Measurements from ENCODE around the gene SNAPC2.
"Not testable (repeated sequence)": the region's sequence is repeated elsewhere in the genome, so short reads cannot be mapped to it uniquely, and the experiment has no call there.

SNAPC2 gene

DNA sequence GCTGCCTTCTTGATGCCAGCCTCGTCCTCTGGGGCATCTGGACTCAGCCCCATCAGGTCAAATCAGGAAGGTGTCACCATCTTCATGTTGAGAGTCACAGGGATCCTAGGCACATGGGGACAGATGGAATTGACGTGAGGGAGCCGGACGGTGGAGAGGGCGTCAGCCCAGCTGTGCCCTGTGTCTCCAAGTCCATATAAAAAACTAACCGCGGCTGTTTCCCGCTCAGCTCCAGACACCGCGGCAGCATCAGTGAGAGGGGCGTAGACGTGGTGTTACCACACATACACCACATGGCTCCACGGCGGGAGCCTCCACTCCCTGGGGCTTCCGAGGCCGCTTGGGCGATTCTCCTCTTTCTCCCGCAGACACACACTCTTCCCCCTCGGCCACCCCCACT is 40.3 kb upstream of the SNAPC2 start:
- Histone ChIP-seq H3K36me3 (ENCODE audit: control insufficient read depth, insufficient read depth, low read length) (no peaks in the 10 kb centered on the region), H3K9ac (ENCODE audit: low read length) (no peak overlapping the region), H3K27me3 (ENCODE audit: control insufficient read depth, insufficient read depth, low read length) (peaks cover 6% of the 10 kb centered on the region), H3K4me1 (ENCODE audit: control insufficient read depth, insufficient read depth, low read length) (peaks cover under 1% of the 10 kb centered on the region), H3K9me3 (ENCODE audit: control insufficient read depth, low read length) (no peaks in the 10 kb centered on the region), H3K4me3 (ENCODE audit: low read length) (no peak overlapping the region)

DNA sequence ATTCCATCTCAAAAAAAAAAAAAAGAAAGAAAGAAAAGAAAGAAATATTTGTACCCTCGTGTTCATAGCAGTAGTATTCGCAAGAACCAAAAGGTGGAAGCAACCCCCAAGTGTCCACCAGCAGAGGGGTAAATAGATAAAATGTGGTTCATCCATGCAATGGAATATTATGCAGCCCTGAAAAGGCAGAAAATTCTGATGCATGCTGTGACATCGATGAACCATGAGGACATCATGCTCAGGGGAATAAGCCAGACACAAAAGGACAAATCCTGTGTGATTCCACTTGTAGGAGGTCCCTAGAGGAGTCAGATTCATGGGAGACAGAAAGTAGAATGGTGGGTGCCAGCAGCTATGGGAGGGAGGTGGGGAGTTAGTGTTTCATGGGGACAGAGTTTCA is 38.2 kb upstream of the SNAPC2 start:
- Histone ChIP-seq H3K4me3 (ENCODE audit: low read length) (no peak overlapping the region), H3K9me3 (ENCODE audit: control insufficient read depth, low read length) (no peaks in the 10 kb centered on the region), H3K9ac (ENCODE audit: low read length) (no peak overlapping the region), H3K4me1 (ENCODE audit: control insufficient read depth, insufficient read depth, low read length) (no peaks in the 10 kb centered on the region), H3K27me3 (ENCODE audit: control insufficient read depth, insufficient read depth, low read length) (no peaks in the 10 kb centered on the region), H3K36me3 (ENCODE audit: control insufficient read depth, insufficient read depth, low read length) (no peaks in the 10 kb centered on the region)

DNA sequence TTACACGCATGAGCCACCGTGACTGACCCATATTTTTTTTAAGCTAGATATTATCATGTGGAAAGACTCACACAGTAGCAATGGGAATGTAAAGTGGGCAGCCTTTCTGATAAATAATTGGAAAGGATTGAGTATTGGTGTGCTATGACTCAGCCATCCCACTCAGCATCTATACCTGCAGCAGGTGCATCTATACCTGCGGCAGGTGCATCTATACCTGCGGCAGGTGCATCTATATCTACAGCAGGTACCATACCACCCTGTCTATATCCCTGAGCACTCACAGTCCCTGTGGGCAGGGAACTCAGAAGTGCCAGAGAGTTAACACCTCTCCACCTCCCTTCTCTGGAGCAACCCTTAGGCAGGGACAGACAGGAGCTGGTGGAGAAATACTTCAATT is 37.0 kb upstream of the SNAPC2 start:
- Histone ChIP-seq H3K9ac (ENCODE audit: low read length) (no peak overlapping the region), H3K36me3 (ENCODE audit: control insufficient read depth, insufficient read depth, low read length) (no peaks in the 10 kb centered on the region), H3K9me3 (ENCODE audit: control insufficient read depth, low read length) (no peaks in the 10 kb centered on the region), H3K4me1 (ENCODE audit: control insufficient read depth, insufficient read depth, low read length) (peaks cover 3% of the 10 kb centered on the region), H3K27me3 (ENCODE audit: control insufficient read depth, insufficient read depth, low read length) (no peaks in the 10 kb centered on the region), H3K4me3 (ENCODE audit: low read length) (no peak overlapping the region)

DNA sequence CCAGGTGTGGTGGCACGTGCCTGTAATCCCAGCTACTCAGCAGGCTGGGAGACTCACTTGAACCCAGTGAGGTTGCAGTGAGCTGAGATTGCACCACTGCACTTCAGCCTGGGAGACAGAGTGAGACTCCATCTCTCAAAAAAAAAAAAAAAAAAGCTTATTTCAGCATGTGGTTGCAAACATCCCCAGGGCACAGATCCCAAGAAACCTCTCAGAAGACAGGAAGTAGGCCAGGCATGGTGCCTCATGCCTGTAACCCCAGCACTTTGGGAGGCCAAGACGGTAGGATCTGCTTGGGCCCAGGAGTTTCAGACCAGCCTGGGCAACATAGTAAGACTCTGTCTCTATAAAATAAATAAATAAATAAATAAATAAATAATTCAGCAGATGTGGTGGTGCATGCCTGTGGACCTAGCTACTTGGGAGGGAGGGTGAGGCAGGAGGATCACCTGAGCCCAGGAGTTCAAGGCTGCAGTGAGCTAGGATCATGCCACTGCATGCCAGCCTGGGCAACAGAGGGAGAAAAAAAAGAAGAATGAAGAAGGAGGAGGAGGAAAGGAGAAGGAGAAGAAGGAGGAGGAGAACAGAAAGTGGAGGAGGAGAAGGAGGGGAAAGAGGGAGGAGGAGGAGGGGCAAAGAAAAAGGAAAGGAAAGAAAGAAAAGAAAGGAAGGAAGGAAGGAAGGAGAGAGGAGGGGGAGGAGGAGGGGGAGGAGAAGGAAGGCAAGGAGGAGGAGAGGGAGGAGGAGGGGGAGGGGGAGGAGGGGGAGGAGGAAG is 36.2 kb upstream of the SNAPC2 start:
- no peak overlapping the region for H3K9ac ChIP-seq (ENCODE audit: low read length)
- H3K4me3 ChIP-seq (ENCODE audit: low read length), result no peak overlapping the region
- peaks cover 10% of the 10 kb centered on the region for H3K4me1 ChIP-seq (ENCODE audit: control insufficient read depth, insufficient read depth, low read length)
- H3K27me3 ChIP-seq (ENCODE audit: control insufficient read depth, insufficient read depth, low read length), result peaks cover 3% of the 10 kb centered on the region
- H3K9me3 ChIP-seq (ENCODE audit: control insufficient read depth, low read length), result no peaks in the 10 kb centered on the region
- H3K36me3 ChIP-seq (ENCODE audit: control insufficient read depth, insufficient read depth, low read length), result no peaks in the 10 kb centered on the region

DNA sequence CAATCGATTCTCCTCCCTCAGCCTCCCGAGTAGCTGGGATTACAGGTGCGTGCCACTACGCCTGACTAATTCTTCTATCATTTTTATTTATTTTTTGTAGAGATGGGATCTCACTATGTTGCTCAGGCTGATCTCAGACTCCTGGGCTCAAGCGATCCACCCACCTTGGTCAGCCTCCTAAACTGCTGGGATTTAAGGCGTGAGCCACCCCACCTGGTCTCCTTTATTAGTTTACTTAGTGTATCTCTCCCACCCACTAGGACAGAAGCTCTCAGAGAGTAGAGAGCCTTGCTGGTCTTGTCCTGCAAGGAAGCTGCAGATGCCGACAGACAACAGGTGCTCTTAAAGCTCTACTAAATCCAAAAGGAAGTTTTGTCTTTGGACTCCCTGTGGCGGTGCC is 34.3 kb upstream of the SNAPC2 start:
- Histone ChIP-seq H3K9ac (ENCODE audit: low read length) (no peak overlapping the region), H3K36me3 (ENCODE audit: control insufficient read depth, insufficient read depth, low read length) (no peaks in the 10 kb centered on the region), H3K27me3 (ENCODE audit: control insufficient read depth, insufficient read depth, low read length) (peaks cover 3% of the 10 kb centered on the region), H3K4me1 (ENCODE audit: control insufficient read depth, insufficient read depth, low read length) (peaks cover 12% of the 10 kb centered on the region), H3K4me3 (ENCODE audit: low read length) (no peak overlapping the region), H3K9me3 (ENCODE audit: control insufficient read depth, low read length) (no peaks in the 10 kb centered on the region)

DNA sequence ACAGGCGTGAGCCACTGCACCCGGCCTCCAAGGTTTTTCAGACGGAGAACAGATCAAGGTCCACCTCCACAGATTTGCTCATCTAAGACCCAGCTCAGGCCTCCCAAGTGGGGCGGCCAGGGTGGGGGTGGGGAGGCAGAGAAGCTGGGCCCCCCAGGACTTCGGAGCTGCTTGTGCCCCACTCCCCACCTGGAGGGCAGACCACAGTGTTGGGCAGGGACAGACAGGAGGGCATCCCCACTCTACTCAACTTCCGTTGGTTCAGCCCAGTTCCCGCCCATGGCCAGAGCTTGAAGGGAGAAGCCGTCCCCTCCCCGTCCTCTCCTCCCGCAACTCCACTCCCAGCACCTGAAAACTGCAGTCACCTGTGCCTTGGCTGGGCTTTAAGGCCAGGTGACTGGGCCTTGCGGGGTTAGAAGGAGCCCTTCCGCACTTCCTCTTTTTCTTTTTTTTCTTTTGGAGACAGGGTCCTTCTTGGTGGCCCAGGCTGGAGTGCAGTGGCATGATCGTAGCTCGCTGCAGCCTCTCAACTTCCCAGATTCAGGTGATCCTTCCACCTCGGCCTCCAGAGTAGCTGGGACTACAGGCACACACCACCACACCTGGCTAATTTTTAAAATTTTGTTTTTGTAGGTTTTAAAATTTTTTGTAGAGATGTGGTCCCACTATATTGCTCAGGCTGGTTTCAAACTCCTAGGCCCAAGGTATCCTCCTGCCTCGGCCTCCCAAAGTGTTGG is 32.6 kb upstream of the SNAPC2 start:
- Histone ChIP-seq H3K27me3 (ENCODE audit: control insufficient read depth, insufficient read depth, low read length) (peaks cover 3% of the 10 kb centered on the region), H3K36me3 (ENCODE audit: control insufficient read depth, insufficient read depth, low read length) (no peaks in the 10 kb centered on the region), H3K9ac (ENCODE audit: low read length) (peak overlapping the region; percentile 86), H3K4me3 (ENCODE audit: low read length) (no peak overlapping the region), H3K9me3 (ENCODE audit: control insufficient read depth, low read length) (no peaks in the 10 kb centered on the region), H3K4me1 (ENCODE audit: control insufficient read depth, insufficient read depth, low read length) (peaks cover 12% of the 10 kb centered on the region)

DNA sequence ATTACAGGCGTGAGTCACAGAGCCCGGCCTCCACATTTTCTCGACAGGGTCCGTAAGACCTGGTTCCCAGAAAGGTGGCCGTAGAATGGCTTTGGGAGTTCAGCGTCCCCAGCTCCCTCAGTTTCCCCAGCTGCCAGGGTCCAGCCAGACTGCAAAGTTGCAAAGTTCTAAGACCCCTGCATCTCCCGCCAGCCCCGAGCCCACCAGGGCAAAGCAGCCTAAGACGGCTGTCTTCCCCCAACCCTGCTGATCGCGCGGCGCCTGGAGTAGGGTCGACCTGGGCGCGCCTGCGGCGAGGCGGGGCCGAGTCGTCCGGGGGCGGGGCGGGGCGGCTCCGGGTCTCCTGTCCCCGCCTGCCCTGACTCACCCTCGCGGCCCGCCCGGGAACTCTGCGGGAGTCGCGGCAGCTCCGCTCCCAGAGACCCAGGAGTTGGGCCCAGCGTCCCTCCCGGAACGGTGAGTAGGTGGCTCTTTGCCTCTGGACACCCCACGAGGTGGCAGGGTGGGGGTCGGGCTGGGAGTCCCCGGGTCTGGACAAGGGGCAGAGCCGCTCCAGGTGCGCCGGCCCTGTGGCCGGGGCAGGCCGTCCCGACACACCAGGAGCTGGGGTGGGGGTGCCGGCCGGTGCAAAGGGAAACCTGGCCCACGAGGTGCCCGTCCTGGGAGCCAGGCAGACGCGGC is 31.9 kb upstream of the SNAPC2 start, which contains the start of gene LRRC8E:
Gene LRRC8E, plus strand, starts transcription at position 366 of the 681 bp plus-strand sequence. CDS start 7,094 bp downstream, outside the sequence.
- no peaks in the 10 kb centered on the region for H3K9me3 ChIP-seq (ENCODE audit: control insufficient read depth, low read length)
- H3K27me3 ChIP-seq (ENCODE audit: control insufficient read depth, insufficient read depth, low read length), result peaks cover 3% of the 10 kb centered on the region
- peak within 1 kb of the TSS; percentile 86 for H3K9ac ChIP-seq (ENCODE audit: low read length)
- peaks cover 12% of the 10 kb centered on the region for H3K4me1 ChIP-seq (ENCODE audit: control insufficient read depth, insufficient read depth, low read length)
- no peaks in the 10 kb centered on the region for H3K36me3 ChIP-seq (ENCODE audit: control insufficient read depth, insufficient read depth, low read length)
- H3K4me3 ChIP-seq (ENCODE audit: low read length), result peak within 1 kb of the TSS; percentile 56

DNA sequence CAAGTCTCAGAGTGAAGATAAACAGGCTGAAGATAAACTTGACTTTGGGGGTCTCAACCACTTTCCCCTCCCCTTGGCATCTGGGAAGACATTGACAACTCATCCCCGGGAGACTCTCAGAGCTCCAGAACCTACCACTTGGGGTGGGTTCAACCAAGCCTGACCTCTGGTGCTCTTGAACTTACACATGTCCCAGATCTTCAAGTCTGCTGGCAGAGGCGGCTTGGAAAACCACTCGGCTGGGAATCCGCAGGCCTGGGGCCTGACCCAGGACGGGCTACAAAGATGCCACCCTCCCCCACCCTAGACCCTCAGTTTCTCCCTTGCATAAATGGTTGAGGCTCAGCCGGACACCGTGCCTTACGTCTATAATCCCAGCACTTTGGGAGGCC is 31.3 kb upstream of the SNAPC2 start:
- H3K4me3 ChIP-seq (ENCODE audit: low read length), result peak overlapping the region; percentile 56

DNA sequence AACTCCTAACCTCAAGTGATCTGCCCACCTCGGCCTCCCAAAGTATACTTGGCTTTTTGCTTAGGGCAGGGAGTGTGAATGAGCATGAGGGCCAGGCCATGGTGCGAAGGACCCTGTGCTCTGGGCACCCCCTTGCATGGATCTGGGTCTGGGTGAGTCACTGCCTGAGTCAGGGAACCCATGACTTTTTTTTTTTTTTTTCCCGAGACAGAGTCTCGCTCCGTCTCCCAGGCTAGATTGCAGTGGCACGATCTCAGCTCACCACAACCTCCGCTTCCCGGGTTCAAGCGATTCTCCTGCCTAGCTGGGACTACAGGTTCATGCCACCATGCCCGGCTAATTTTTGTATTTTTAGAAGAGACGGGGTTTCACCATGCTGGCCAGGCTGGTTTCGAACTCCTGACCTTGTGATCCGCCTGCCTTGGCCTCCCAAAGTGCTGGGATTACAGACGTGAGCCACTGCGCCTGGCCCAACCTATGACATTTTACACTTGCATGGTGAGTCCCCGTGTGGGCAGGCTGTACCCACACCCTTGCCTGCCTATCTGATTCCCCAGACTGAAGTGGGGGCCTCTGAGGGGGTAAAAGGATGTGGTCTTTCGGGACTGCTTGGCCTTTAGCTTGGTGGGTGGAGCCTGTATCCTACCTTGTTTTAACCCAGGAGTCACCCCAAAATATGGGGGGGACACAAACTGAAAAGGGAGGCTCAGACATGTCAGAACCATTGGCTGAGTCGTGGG is 26.6 kb upstream of the SNAPC2 start:
- H3K4me1 ChIP-seq (ENCODE audit: control insufficient read depth, insufficient read depth, low read length), result peaks cover 21% of the 10 kb centered on the region
- H3K27me3 ChIP-seq (ENCODE audit: control insufficient read depth, insufficient read depth, low read length); H3K9me3 ChIP-seq (ENCODE audit: control insufficient read depth, low read length); H3K4me3 ChIP-seq (ENCODE audit: low read length); H3K36me3 ChIP-seq (ENCODE audit: control insufficient read depth, insufficient read depth, low read length); H3K9ac ChIP-seq (ENCODE audit: low read length): not testable (repeated sequence)

More for the DNA sequence above, 31.3 kb upstream of the SNAPC2 start:
- Histone ChIP-seq H3K27me3 (ENCODE audit: control insufficient read depth, insufficient read depth, low read length) (peaks cover 3% of the 10 kb centered on the region), H3K4me1 (ENCODE audit: control insufficient read depth, insufficient read depth, low read length) (peaks cover 12% of the 10 kb centered on the region), H3K9ac (ENCODE audit: low read length) (peak overlapping the region; percentile 86), H3K9me3 (ENCODE audit: control insufficient read depth, low read length) (no peaks in the 10 kb centered on the region), H3K36me3 (ENCODE audit: control insufficient read depth, insufficient read depth, low read length) (no peaks in the 10 kb centered on the region)

DNA sequence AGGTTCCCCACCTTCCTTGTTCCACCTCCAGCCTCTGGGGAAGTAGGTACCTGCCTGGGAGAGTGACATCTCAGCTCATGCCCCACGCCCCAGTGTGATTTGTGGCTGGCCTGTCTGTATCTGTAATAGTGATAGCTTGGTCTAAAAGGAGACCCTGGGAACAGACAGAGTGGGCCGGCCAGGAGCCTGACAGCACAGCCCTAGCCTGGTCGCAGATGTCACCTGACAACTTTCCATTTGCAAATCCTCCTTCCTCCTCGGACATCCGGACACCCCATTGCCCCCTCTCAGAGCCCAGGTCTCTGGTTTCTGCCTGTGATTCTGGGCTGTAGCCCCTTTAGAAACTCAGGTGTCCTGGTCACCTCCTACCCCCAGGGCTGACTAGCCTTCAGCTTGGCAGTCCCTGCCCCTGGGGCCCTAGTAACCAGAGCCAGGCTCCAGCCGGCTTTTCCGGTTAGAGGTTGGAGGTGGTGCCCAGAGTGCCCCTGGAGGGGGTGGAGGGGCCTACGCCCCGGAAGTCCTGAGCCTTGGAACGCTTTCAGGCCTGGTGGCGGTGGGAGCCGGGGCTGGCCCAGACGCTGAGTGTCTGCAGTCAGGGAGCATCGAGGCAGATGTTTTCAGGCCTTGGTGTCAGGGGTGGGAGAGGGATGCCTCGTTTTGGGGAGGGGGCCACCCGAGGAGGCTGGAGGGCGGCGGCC is 25.4 kb upstream of the SNAPC2 start:
- H3K9me3 ChIP-seq (ENCODE audit: control insufficient read depth, low read length), result no peaks in the 10 kb centered on the region
- no peaks in the 10 kb centered on the region for H3K36me3 ChIP-seq (ENCODE audit: control insufficient read depth, insufficient read depth, low read length)
- no peak overlapping the region for H3K4me3 ChIP-seq (ENCODE audit: low read length)
- H3K9ac ChIP-seq (ENCODE audit: low read length), result peak overlapping the region; percentile 72
- no peaks in the 10 kb centered on the region for H3K27me3 ChIP-seq (ENCODE audit: control insufficient read depth, insufficient read depth, low read length)
- H3K4me1 ChIP-seq (ENCODE audit: control insufficient read depth, insufficient read depth, low read length), result peaks cover 14% of the 10 kb centered on the region

DNA sequence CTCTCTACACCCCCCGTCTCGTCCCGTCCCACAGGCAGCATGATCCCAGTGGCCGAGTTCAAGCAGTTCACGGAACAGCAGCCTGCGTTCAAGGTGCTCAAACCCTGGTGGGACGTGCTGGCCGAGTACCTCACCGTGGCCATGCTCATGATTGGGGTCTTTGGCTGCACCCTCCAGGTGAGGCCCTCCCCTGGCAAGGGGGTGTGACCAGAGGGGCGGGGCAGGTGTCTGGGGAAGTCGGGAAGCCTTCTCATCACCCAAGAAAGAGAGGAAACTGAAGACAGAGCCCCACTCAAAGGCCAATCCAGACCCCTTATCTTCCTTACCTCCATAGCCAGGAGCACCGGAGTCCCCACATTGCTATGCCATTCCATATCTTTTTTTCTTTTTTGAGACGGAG is 24.6 kb upstream of the SNAPC2 start:
- Histone ChIP-seq H3K27me3 (ENCODE audit: control insufficient read depth, insufficient read depth, low read length) (no peaks in the 10 kb centered on the region), H3K36me3 (ENCODE audit: control insufficient read depth, insufficient read depth, low read length) (no peaks in the 10 kb centered on the region), H3K4me3 (ENCODE audit: low read length) (no peak overlapping the region), H3K9me3 (ENCODE audit: control insufficient read depth, low read length) (no peaks in the 10 kb centered on the region), H3K4me1 (ENCODE audit: control insufficient read depth, insufficient read depth, low read length) (peaks cover 14% of the 10 kb centered on the region), H3K9ac (ENCODE audit: low read length) (no peak overlapping the region)
